Chondrocyte (in vitro differentiated cells): ENCODE results near the gene NR0B2. TPM values are rescaled to one million over a fixed set of nuclear protein-coding genes. Genes with fewer than 3 reads are reported as not detected.
"Not testable (repeated sequence)": the region's sequence is repeated elsewhere in the genome, so short reads cannot be mapped to it uniquely, and the experiment has no call there.

Experiments used
- DNase-seq: peaks from one replicate; pipeline ENCODE4 v3.0.0; 2021; ENCODE audit warnings: mixed read lengths, low spot score
- H3K27ac Mint-ChIP-seq: one replicate; pipeline ENCODE4 v1.8.0; 2021; ENCODE audit warnings: mild to moderate bottlenecking, moderate library complexity, mixed read lengths; ENCODE audit not compliant: unreplicated experiment
- H3K27me3 Mint-ChIP-seq: 2 replicates; pipeline ENCODE4 v1.8.0; 2021; ENCODE audit warnings: low read depth, mixed read lengths
- H3K36me3 Mint-ChIP-seq: 2 replicates; pipeline ENCODE4 v1.8.0; 2021; ENCODE audit warnings: low read depth, mixed read lengths
- H3K4me1 Mint-ChIP-seq: 2 replicates; pipeline ENCODE4 v1.8.0; 2021; ENCODE audit warnings: low read depth, mild to moderate bottlenecking, mixed read lengths
- H3K4me3 Mint-ChIP-seq: one replicate; pipeline ENCODE4 v1.8.0; 2021; ENCODE audit warnings: mild to moderate bottlenecking, moderate library complexity, mixed read lengths; ENCODE audit not compliant: unreplicated experiment
- H3K9me3 Mint-ChIP-seq: 2 replicates; pipeline ENCODE4 v1.8.0; 2021; ENCODE audit warnings: low read depth, mixed read lengths
- total RNA-seq: library from RNA; stranded (reverse); gene quantifications from 3 replicates; pipeline ENCODE4 v1.2.1, GENCODE V29; 2021
- TF ChIP-seq, protein P1 (sequence below): fragments of 200-600 bp; sonication (generic); IDR thresholded peaks from 2 replicates; pipeline ENCODE4 v1.5.0; 2021; ENCODE audit warnings: antibody characterized with exemption, mild to moderate bottlenecking, moderate library complexity

The NR0B2 gene
- total RNA-seq, 1 donor from 2014 or later = not detected

DNA sequence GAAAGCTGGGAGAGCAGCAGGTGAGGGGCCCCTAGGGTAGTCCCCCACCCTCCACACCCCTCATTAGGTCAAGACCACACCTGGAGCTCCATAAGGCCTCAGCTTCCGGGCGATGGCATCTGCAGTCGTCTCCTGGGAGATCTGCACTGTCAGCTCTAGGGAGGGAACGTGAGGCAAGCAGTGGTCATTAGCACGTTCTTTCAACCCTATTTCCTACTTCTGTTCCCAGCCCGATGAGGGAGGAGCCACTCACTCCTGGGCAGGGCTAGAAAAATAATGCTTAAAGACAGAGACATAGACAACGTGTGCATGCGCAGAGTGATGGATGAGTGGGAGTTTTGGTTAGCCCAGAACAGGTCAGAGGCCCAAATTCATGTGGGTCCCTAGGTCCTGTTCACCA lies 36.8 kb upstream of the NR0B2 start:
- Mint-ChIP-seq H3K27ac (no peak overlapping the region), H3K9me3 (no peaks in the 10 kb centered on the region), H3K4me1 (no peaks in the 10 kb centered on the region), H3K4me3 (no peak overlapping the region), H3K36me3 (peaks cover 9% of the 10 kb centered on the region), H3K27me3 (peaks cover 2% of the 10 kb centered on the region)
- DNase-seq = no peak
- TF ChIP-seq, protein P1, sequence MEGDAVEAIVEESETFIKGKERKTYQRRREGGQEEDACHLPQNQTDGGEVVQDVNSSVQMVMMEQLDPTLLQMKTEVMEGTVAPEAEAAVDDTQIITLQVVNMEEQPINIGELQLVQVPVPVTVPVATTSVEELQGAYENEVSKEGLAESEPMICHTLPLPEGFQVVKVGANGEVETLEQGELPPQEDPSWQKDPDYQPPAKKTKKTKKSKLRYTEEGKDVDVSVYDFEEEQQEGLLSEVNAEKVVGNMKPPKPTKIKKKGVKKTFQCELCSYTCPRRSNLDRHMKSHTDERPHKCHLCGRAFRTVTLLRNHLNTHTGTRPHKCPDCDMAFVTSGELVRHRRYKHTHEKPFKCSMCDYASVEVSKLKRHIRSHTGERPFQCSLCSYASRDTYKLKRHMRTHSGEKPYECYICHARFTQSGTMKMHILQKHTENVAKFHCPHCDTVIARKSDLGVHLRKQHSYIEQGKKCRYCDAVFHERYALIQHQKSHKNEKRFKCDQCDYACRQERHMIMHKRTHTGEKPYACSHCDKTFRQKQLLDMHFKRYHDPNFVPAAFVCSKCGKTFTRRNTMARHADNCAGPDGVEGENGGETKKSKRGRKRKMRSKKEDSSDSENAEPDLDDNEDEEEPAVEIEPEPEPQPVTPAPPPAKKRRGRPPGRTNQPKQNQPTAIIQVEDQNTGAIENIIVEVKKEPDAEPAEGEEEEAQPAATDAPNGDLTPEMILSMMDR = no peak

DNA sequence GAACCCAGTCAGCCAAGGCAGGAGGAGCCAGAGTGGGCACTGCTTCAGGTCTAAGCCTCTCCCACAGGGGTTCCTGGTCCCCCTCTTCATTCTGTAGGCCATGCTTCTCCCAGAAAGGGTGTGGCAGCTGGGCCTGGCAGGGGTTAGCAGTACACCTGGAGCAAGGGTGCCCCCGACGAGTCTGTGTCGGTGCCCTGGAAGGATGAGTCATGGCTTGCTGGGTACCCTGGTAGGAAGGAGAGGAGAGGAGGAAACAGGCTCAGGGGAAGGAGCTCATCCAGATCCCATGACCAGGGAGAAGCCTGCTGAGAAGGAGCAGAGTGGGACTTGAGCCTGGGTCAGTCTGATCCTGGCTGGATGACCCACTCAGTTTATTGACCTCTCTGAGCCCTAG lies 36.1 kb upstream of the NR0B2 start:
- peaks cover 2% of the 10 kb centered on the region for H3K27me3 Mint-ChIP-seq
- peaks cover 15% of the 10 kb centered on the region for H3K36me3 Mint-ChIP-seq
- TF ChIP-seq, protein P1 = no peak
- DNase-seq = no peak
- H3K27ac Mint-ChIP-seq = no peak overlapping the region
- H3K4me3 Mint-ChIP-seq = no peak overlapping the region
- H3K4me1 Mint-ChIP-seq = no peaks in the 10 kb centered on the region
- no peaks in the 10 kb centered on the region for H3K9me3 Mint-ChIP-seq

DNA sequence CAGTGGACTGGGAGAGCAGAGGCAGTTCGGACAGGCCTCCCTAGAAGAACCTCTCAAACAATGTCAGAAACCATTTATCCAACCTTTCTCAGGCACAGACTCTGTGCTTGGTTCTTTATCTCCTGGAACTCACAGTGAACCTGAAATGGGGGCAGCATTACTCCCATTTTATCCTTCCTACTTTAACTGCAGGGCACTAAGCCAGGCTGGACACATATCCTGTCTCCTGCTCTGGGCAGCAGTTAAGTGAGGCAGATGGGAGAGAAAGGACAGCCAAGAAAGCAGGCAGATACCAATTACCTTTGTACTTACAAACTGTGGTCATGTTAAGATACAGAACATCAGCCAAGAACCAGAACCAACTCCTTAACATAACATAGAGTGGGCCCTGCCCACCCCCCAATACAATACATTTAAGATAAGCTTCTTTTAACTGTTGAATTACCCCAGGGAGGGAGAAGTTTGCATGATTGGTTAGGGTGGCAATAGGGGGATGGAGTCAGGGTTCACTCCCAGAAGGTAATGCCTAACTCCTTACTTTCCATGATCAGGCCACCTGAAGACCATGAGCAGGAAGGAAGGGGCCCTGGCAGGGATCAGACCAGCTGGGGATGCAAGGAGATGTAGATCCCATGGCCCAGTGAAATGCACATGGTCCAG lies 35.6 kb upstream of the NR0B2 start:
- peaks cover 16% of the 10 kb centered on the region for H3K36me3 Mint-ChIP-seq
- H3K4me1 Mint-ChIP-seq = no peaks in the 10 kb centered on the region
- no peaks in the 10 kb centered on the region for H3K9me3 Mint-ChIP-seq
- H3K4me3 Mint-ChIP-seq = no peak overlapping the region
- DNase-seq = no peak
- no peak overlapping the region for H3K27ac Mint-ChIP-seq
- TF ChIP-seq, protein P1 = no peak
- peaks cover 2% of the 10 kb centered on the region for H3K27me3 Mint-ChIP-seq

DNA sequence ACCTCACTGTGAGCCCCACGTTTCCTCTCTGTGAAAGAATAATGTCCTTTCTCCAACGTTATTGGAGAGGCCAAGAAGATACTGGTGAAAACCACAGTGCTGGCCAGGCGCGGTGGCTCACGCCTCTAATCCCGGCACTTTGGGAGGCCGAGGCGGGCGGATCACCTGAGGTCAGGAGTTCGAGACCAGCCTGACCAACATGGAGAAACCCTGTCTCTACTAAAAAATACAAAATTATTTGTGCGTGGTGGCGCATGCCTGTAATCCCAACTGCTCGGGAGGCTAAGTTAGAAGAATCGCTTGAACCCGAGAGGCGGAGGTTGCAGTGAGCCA lies 34.9 kb upstream of the NR0B2 start:
- H3K9me3 Mint-ChIP-seq = not testable (repeated sequence)

DNA sequence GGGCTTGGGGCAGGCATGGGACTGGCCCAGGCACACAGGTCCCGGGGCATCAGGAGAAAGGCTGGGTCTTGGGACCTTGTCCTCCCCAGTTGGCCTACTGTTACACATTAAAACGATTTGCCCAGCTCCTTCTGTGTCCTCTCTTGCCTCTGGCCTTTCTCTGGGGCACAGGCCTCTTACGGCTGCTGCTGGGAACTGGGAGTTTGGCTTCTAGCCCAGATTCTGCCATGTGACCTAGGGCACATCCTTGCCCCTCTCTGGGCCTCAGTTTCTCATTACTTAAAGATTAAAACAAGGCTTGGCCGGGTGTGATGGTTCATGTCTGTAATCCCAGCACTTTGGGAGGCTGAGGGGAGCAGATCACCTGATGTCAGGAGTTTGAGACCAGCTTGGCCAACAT lies 32.5 kb upstream of the NR0B2 start:
- H3K9me3 Mint-ChIP-seq = no peaks in the 10 kb centered on the region
- DNase-seq = peak; percentile 20
- no peak overlapping the region for H3K27ac Mint-ChIP-seq
- H3K4me3 Mint-ChIP-seq = no peak overlapping the region
- TF ChIP-seq, protein P1 = no peak
- H3K36me3 Mint-ChIP-seq = peaks cover 29% of the 10 kb centered on the region
- H3K27me3 Mint-ChIP-seq = no peaks in the 10 kb centered on the region
- H3K4me1 Mint-ChIP-seq = no peaks in the 10 kb centered on the region

More for the DNA sequence above, 34.9 kb upstream of the NR0B2 start:
- not testable (repeated sequence) for H3K4me3 Mint-ChIP-seq, H3K27me3 Mint-ChIP-seq, H3K4me1 Mint-ChIP-seq, DNase-seq, H3K27ac Mint-ChIP-seq
- peaks cover 14% of the 10 kb centered on the region for H3K36me3 Mint-ChIP-seq

DNA sequence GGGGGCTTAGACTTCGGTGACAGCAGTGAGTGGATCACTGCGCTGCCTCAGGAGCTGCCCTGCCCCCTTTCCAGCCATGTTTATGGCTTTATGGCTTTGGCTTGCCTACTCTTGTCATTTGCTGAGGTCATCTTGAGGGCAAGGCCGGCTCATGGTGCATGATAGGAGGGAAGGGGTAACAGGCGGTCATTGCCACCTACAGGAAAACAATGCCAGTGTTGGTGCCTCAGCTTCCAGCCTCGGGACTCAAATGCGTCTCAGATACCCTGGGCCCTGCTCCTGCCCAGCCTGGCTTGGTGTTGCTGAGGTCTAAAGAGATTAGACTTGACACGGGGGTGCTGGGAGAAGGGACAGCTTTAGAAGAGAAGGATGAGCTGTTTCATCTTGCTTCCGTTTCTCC lies 32.0 kb upstream of the NR0B2 start:
- Mint-ChIP-seq H3K9me3 (no peaks in the 10 kb centered on the region), H3K4me1 (no peaks in the 10 kb centered on the region), H3K27ac (no peak overlapping the region), H3K27me3 (no peaks in the 10 kb centered on the region), H3K4me3 (no peak overlapping the region), H3K36me3 (peaks cover 31% of the 10 kb centered on the region)
- DNase-seq = peak; percentile 35
- TF ChIP-seq, protein P1 = no peak
